ENCODE data around the gene ZNF600. TPM values are rescaled to one million over a fixed set of nuclear protein-coding genes. Genes with fewer than 3 reads are reported as not detected.

The ZNF600 gene
- total and polyA plus RNA-seq, 2 experiments from 2014 or later: 6.0 to 6.9 TPM

- TF ChIP-seq ZNF462 (CRISPR knock-in tag; IDR thresholded peaks at IDR 0.05) (no peak), ETS1 (IDR thresholded peaks at IDR 0.05) (no peak), JUNB (IDR thresholded peaks at IDR 0.05; ENCODE audit: unreplicated experiment) (no peak), STAT1 (IDR thresholded peaks at IDR 0.05; ENCODE audit: unreplicated experiment) (no peak), ZNF114 (CRISPR knock-in tag; IDR thresholded peaks at IDR 0.05) (no peak), POLR2AphosphoS5 (IDR thresholded peaks at IDR 0.05; ENCODE audit: low read depth) (no peak)
Observed at GRCh38 chr19:52739576-52739975, 47.0 kb downstream of the ZNF600 start (continued).

DNA sequence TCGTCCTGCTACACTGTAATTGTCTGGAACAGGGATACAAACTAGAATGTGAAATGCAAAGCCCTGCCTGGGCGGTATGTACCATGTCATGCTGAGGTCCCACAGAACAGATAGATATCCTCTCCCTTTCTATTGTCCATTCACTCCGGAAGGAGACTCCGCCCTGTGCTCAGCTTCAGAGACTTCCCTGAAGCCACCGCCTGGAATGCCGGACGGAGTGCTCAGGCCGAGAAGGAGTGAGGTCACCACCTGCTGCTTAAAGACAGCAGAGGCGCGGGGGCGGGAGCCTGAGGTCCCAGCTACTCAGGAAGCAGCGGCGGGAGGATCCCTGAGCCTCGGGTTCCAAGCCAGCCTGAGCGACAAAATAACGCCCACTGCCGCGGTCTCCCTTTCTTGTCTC lies 50.9 kb downstream of the ZNF600 start:
- peaks cover 21% of the 10 kb centered on the region for H3K27me3 Mint-ChIP-seq (ENCODE audit: insufficient read depth, low read depth, poor library complexity)
- peaks cover 4% of the 10 kb centered on the region; the same call in 2 of the 3 replicates for H3K9me3 Mint-ChIP-seq
- no peaks in the 10 kb centered on the region for H3K79me2 ChIP-seq (replicated peaks; ENCODE audit: insufficient read depth)
- no peaks in the 10 kb centered on the region for H3K36me3 Mint-ChIP-seq (ENCODE audit: low read depth)
- no peaks in the 10 kb centered on the region for H4K20me1 ChIP-seq (replicated peaks; ENCODE audit: insufficient read depth)
- peak; percentile 71 for ATAC-seq
- peaks cover 8% of the 10 kb centered on the region for H3F3A ChIP-seq (replicated peaks; ENCODE audit: low read depth)
- H3K4me2 ChIP-seq: peak overlapping the region; percentile 72
- H2AFZ ChIP-seq: peak overlapping the region; percentile 79
- H3K36me3 ChIP-seq (ENCODE audit: insufficient read depth): no peaks in the 10 kb centered on the region; the same call in 1 of the 2 replicates
- peak; percentile 97 for DNase-seq (ENCODE audit: low spot score)
- no peaks in the 10 kb centered on the region for H3K9me2 ChIP-seq (ENCODE audit: insufficient read depth)
- peak overlapping the region; percentile 100 for H3K4me3 ChIP-seq
- peak overlapping the region; percentile 91 for H3K4me3 Mint-ChIP-seq
- H3K27ac ChIP-seq (ENCODE audit: low read depth): peak overlapping the region; percentile 91
- H3K27ac Mint-ChIP-seq: peak overlapping the region; percentile 60; the same call in 1 of the 2 replicates
- TF ChIP-seq CTCF (conservative IDR thresholded peaks at IDR 0.05; ENCODE audit: low read depth in 2 of 2): 0 out of 4 replicates have a peak, but pooled peaks of 1 of the 2 experiments have one; percentile 12
- TF ChIP-seq STAT1 (IDR thresholded peaks at IDR 0.05; ENCODE audit: unreplicated experiment): no peak
- no peak for TF ChIP-seq ZNF331 (CRISPR knock-in tag; IDR thresholded peaks at IDR 0.05; ENCODE audit: low read depth)
- TF ChIP-seq EZH2 (IDR thresholded peaks at IDR 0.05; ENCODE audit: low read depth, unreplicated experiment): no peak
- TF ChIP-seq JUNB (IDR thresholded peaks at IDR 0.05; ENCODE audit: unreplicated experiment): no peak
- peaks cover 14% of the 10 kb centered on the region for H3K4me1 ChIP-seq (ENCODE audit: insufficient read depth)
- peaks cover 30% of the 10 kb centered on the region for H3K4me1 Mint-ChIP-seq
- H3K27me3 ChIP-seq (ENCODE audit: insufficient read depth): 0 out of 2 replicates have a peak, but pooled peaks cover 3% of the 10 kb centered on the region
